DND-41 (cell line): ENCODE results near the gene ZNRD2.

Source experiments
- EZH2 ChIP-seq: IDR thresholded peaks from 3 replicates; pipeline ENCODE4 v1.6.1; 2012; ENCODE audit warnings: borderline replicate concordance, low read depth, mild to moderate bottlenecking, moderate library complexity, low read length, inconsistent platforms; ENCODE audit not compliant: severe bottlenecking
- TF ChIP-seq, protein P1 (sequence below): IDR thresholded peaks from 2 replicates; pipeline ENCODE4 v1.5.1; 2012; ENCODE audit warnings: borderline replicate concordance, low read length, moderate library complexity, mild to moderate bottlenecking; ENCODE audit not compliant: poor library complexity, severe bottlenecking; ENCODE audit errors: extremely low read depth

- TF ChIP-seq, protein P1, sequence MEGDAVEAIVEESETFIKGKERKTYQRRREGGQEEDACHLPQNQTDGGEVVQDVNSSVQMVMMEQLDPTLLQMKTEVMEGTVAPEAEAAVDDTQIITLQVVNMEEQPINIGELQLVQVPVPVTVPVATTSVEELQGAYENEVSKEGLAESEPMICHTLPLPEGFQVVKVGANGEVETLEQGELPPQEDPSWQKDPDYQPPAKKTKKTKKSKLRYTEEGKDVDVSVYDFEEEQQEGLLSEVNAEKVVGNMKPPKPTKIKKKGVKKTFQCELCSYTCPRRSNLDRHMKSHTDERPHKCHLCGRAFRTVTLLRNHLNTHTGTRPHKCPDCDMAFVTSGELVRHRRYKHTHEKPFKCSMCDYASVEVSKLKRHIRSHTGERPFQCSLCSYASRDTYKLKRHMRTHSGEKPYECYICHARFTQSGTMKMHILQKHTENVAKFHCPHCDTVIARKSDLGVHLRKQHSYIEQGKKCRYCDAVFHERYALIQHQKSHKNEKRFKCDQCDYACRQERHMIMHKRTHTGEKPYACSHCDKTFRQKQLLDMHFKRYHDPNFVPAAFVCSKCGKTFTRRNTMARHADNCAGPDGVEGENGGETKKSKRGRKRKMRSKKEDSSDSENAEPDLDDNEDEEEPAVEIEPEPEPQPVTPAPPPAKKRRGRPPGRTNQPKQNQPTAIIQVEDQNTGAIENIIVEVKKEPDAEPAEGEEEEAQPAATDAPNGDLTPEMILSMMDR: no peak
- no peak for TF ChIP-seq EZH2
Measured at GRCh38 chr11:65554057-65554818, 16.0 kb upstream of the ZNRD2 start.
